ENCODE data around the gene TTLL7. TPM values are rescaled to one million over a fixed set of nuclear protein-coding genes. Genes with fewer than 3 reads are reported as not detected.

TTLL7 gene
- total RNA-seq, 4 donors from 2014 or later: 5.8 to 7.7 (median 7.2) TPM

- TF ChIP-seq CTCF (IDR thresholded peaks at IDR 0.05; ENCODE audit: low read depth): no peak
Measured at GRCh38 chr1:83959824-83960498, 39.0 kb downstream of the TTLL7 start.

- TF ChIP-seq CTCF (IDR thresholded peaks at IDR 0.05; ENCODE audit: low read depth): no peak
Measured at GRCh38 chr1:83958704-83959103, 40.2 kb downstream of the TTLL7 start.

GRCh38 chr1:83954166-83954823, 44.6 kb downstream of the TTLL7 start:
- TF ChIP-seq CTCF (IDR thresholded peaks at IDR 0.05; ENCODE audit: low read depth): no peak

- TF ChIP-seq CTCF (IDR thresholded peaks at IDR 0.05; ENCODE audit: low read depth): no peak
Measured at GRCh38 chr1:83950106-83950661, 48.7 kb downstream of the TTLL7 start.

- TF ChIP-seq CTCF (IDR thresholded peaks at IDR 0.05; ENCODE audit: low read depth): no peak
Measured at GRCh38 chr1:83942914-83943313, 56.0 kb downstream of the TTLL7 start.

GRCh38 chr1:83934550-83934949, 64.4 kb downstream of the TTLL7 start:
- TF ChIP-seq CTCF (IDR thresholded peaks at IDR 0.05; ENCODE audit: low read depth): no peak

- no peak for TF ChIP-seq CTCF (IDR thresholded peaks at IDR 0.05; ENCODE audit: low read depth)
Measured at GRCh38 chr1:83932693-83933092, 66.2 kb downstream of the TTLL7 start.
